GDM1 (cell line): Measurements from ENCODE around the gene GRM4.
"Not testable (repeated sequence)": the region's sequence is repeated elsewhere in the genome, so short reads cannot be mapped to it uniquely, and the experiment has no call there.

Experiments used
- DNase-seq: peaks from one replicate; lab custom pipeline; 2025; lab: John Stamatoyannopoulos, UW

Gene GRM4

GRCh38 chr6:34146021-34146782 lies at the start of gene GRM4:
Gene GRM4 (minus strand): TSS chr6:34146087. CDS start chr6:34133496, 12,591 bp downstream.
- no peak for DNase-seq

- no peak for DNase-seq
These were observed 48.9 kb upstream of the GRM4 start for GRCh38 chr6:34194772-34195171.

GRCh38 chr6:34190504-34191122 lies 44.7 kb upstream of the GRM4 start:
- DNase-seq = no peak

GRCh38 chr6:34189806-34190503 lies 44.1 kb upstream of the GRM4 start:
- no peak for DNase-seq

GRCh38 chr6:34184726-34185125 lies 38.8 kb upstream of the GRM4 start:
- DNase-seq = not testable (repeated sequence)

- DNase-seq = no peak
These were observed 37.1 kb upstream of the GRM4 start for GRCh38 chr6:34182751-34183531.

GRCh38 chr6:34181908-34182307 lies 36.0 kb upstream of the GRM4 start:
- no peak for DNase-seq

- DNase-seq = no peak
These were observed 33.3 kb upstream of the GRM4 start for GRCh38 chr6:34179106-34179720.

GRCh38 chr6:34178357-34179105 lies 32.6 kb upstream of the GRM4 start:
- no peak for DNase-seq

- DNase-seq = no peak
These were observed 31.3 kb upstream of the GRM4 start for GRCh38 chr6:34177181-34177591.

GRCh38 chr6:34176261-34177031 lies 30.6 kb upstream of the GRM4 start:
- DNase-seq = no peak

- DNase-seq = no peak
These were observed 29.0 kb upstream of the GRM4 start for GRCh38 chr6:34174846-34175399.

- no peak for DNase-seq
These were observed 27.3 kb upstream of the GRM4 start for GRCh38 chr6:34172961-34173775.

- DNase-seq = no peak
These were observed 24.5 kb upstream of the GRM4 start for GRCh38 chr6:34170346-34170745.

GRCh38 chr6:34169897-34170296 lies 24.0 kb upstream of the GRM4 start:
- DNase-seq = no peak

- no peak for DNase-seq
These were observed 16.1 kb upstream of the GRM4 start for GRCh38 chr6:34161857-34162515.

GRCh38 chr6:34159844-34160243 lies 14.0 kb upstream of the GRM4 start:
- no peak for DNase-seq

GRCh38 chr6:34158876-34159275 lies 13.0 kb upstream of the GRM4 start:
- no peak for DNase-seq

GRCh38 chr6:34157851-34158250 lies 12.0 kb upstream of the GRM4 start:
- DNase-seq = no peak
